Measurements from ENCODE around the gene KCNAB3. TPM values are rescaled to one million over a fixed set of nuclear protein-coding genes. Genes with fewer than 3 reads are reported as not detected.

KCNAB3 gene
- polyA plus RNA-seq, 1 donor from 2014 or later, result 5.6 TPM

- Histone ChIP-seq H3K9me2 (ENCODE audit: insufficient read depth, low read length) (no peaks in the 10 kb centered on the region), H2AFZ (ENCODE audit: low read depth, low read length) (no peak overlapping the region), H3K27ac (ENCODE audit: low read length) (peak overlapping the region; percentile 99), H3K27me3 (ENCODE audit: insufficient read depth, low read depth, low read length) (no peaks in the 10 kb centered on the region), H3K4me2 (ENCODE audit: low read length) (no peak overlapping the region), H3K4me3 (ENCODE audit: low read length) (peak overlapping the region; percentile 100), H3F3A (ENCODE audit: insufficient read depth, low read length, poor library complexity, severe bottlenecking) (peaks cover 12% of the 10 kb centered on the region), H3K9ac (ENCODE audit: low read length) (peak overlapping the region; percentile 100), H4K20me1 (ENCODE audit: insufficient read depth) (no peaks in the 10 kb centered on the region), H3K36me3 (ENCODE audit: insufficient read depth, low read length) (no peaks in the 10 kb centered on the region), H3K79me2 (replicated peaks; ENCODE audit: insufficient read depth, low read length) (peaks cover 47% of the 10 kb centered on the region), H3K9me3 (ENCODE audit: low read length) (no peaks in the 10 kb centered on the region)
- TF ChIP-seq POLR2AphosphoS5 (IDR thresholded peaks at IDR 0.05), result peak; percentile 53
- TF ChIP-seq REST (IDR thresholded peaks at IDR 0.05; ENCODE audit: borderline replicate concordance), result no peak
Observed at GRCh38 chr17:7884581-7885366, 44.9 kb downstream of the KCNAB3 start.

- peaks cover 12% of the 10 kb centered on the region for H3F3A ChIP-seq (ENCODE audit: insufficient read depth, low read length, poor library complexity, severe bottlenecking)
- peak overlapping the region; percentile 100 for H3K9ac ChIP-seq (ENCODE audit: low read length)
- TF ChIP-seq EP300 (conservative IDR thresholded peaks at IDR 0.05; ENCODE audit: poor library complexity, severe bottlenecking) (no peak), REST (IDR thresholded peaks at IDR 0.05; ENCODE audit: borderline replicate concordance) (peak; percentile 34), TAF1 (IDR thresholded peaks at IDR 0.05; ENCODE audit: low read depth) (peak; percentile 30), CTCF (IDR thresholded peaks at IDR 0.05; ENCODE audit: poor library complexity, severe bottlenecking) (no peak)
- peak overlapping the region; percentile 73 for H3K4me2 ChIP-seq (ENCODE audit: low read length)
- H3K9me3 ChIP-seq (ENCODE audit: low read length), result no peaks in the 10 kb centered on the region
- no peaks in the 10 kb centered on the region for H3K27me3 ChIP-seq (ENCODE audit: insufficient read depth, low read depth, low read length)
- H3K27ac ChIP-seq (ENCODE audit: low read length), result peak overlapping the region; percentile 97
- peaks cover 39% of the 10 kb centered on the region for H3K79me2 ChIP-seq (replicated peaks; ENCODE audit: insufficient read depth, low read length)
- no peaks in the 10 kb centered on the region for H3K9me2 ChIP-seq (ENCODE audit: insufficient read depth, low read length)
- H3K4me3 ChIP-seq (ENCODE audit: low read length), result peak overlapping the region; percentile 58
- no peaks in the 10 kb centered on the region for H3K36me3 ChIP-seq (ENCODE audit: insufficient read depth, low read length)
- H2AFZ ChIP-seq (ENCODE audit: low read depth, low read length), result no peak overlapping the region
- no peaks in the 10 kb centered on the region for H4K20me1 ChIP-seq (ENCODE audit: insufficient read depth)
Observed at GRCh38 chr17:7883781-7884386, 45.8 kb downstream of the KCNAB3 start.
